ENCODE data around the gene COL9A3. TPM values are rescaled to one million over a fixed set of nuclear protein-coding genes. Genes with fewer than 3 reads are reported as not detected.

COL9A3 gene
- total and polyA plus RNA-seq, 2 of the 8 experiments (the other 6 are each of a cell fraction or from before 2014, with no cell fraction given): 21.7 to 80.1 TPM

GRCh38 chr20:62811720-62812119, 5.1 kb upstream of the COL9A3 start:
- H4K5ac ChIP-seq (ENCODE audit: insufficient read length, low read depth, low read length): no peak overlapping the region
- no peak overlapping the region for H3K4me3 ChIP-seq (ENCODE audit: extremely low read depth in 1 of 4, insufficient read depth in 2 of 4, low read depth in 3 of 4, low read length in 4 of 4)
- H3K4ac ChIP-seq (replicated peaks; ENCODE audit: insufficient read length, low read depth, low read length): no peak overlapping the region
- H3K18ac ChIP-seq (ENCODE audit: extremely low read depth, low read length): no peak overlapping the region
- no peak overlapping the region for H2BK120ac ChIP-seq (replicated peaks; ENCODE audit: low read depth, low read length)
- H2BK12ac ChIP-seq (ENCODE audit: low read depth, low read length): no peak overlapping the region
- peaks cover 0 to 20% (median 9%) of the 10 kb centered on the region in 4 experiments; a peak in 4 of 8 replicates for H3K36me3 ChIP-seq (ENCODE audit: control insufficient read depth in 2 of 4, insufficient read depth in 4 of 4, low read length in 3 of 4)
- H3K14ac ChIP-seq (ENCODE audit: insufficient read length): no peak overlapping the region
- H2AFZ ChIP-seq (ENCODE audit: low read length): no peak overlapping the region
- H4K8ac ChIP-seq (ENCODE audit: extremely low read depth, insufficient read depth, low read length): no peak overlapping the region
- H3K27me3 ChIP-seq (replicated peaks in 1 of 4; ENCODE audit: control insufficient read depth in 3 of 4, extremely low read depth in 1 of 4, insufficient read depth in 3 of 4, low read length in 3 of 4): peaks cover 0 to 4% (median 0%) of the 10 kb centered on the region in 4 experiments; a peak in 2 of 7 replicates
- H4K91ac ChIP-seq (replicated peaks; ENCODE audit: insufficient read length, low read length): no peak overlapping the region
- ChIA-PET CTCF (ENCODE audit: partially characterized antibody) (interaction anchor here (0.9 to 1.9 kb wide), 2 partner anchors 9 to 20 kb away, joined by 3 to 8 read pairs; no protein-coding TSS in a partner anchor), POLR2A (ENCODE audit: partially characterized antibody) (no interaction called here)
- no peak overlapping the region for H3K4me2 ChIP-seq (ENCODE audit: insufficient read depth in 1 of 2, low read depth in 2 of 2, low read length in 2 of 2)
- H3K23me2 ChIP-seq (ENCODE audit: low read depth, low read length): peaks cover 11% of the 10 kb centered on the region
- peaks cover 2 to 13% of the 10 kb centered on the region in 2 experiments for H4K20me1 ChIP-seq (replicated peaks in 1 of 2; ENCODE audit: control insufficient read depth in 1 of 2, insufficient read depth in 2 of 2, low read length in 2 of 2)
- H2BK15ac ChIP-seq (ENCODE audit: low read length): no peak overlapping the region
- H3K56ac ChIP-seq (replicated peaks; ENCODE audit: insufficient read length, low read depth, low read length): no peak overlapping the region
- no peak for TF ChIP-seq SAP30 (IDR thresholded peaks at IDR 0.05; ENCODE audit: insufficient read depth, insufficient replicate concordance, low read length)
- no peak for TF ChIP-seq CTCF (IDR thresholded peaks at IDR 0.05; ENCODE audit: control extremely low read depth in 1 of 3, insufficient read depth in 1 of 3, low read depth in 1 of 3, low read length in 3 of 3)
- no peak for TF ChIP-seq RXRA (IDR thresholded peaks at IDR 0.05; ENCODE audit: insufficient read depth, low read depth, low read length)
- no peak for TF ChIP-seq KDM1A (IDR thresholded peaks at IDR 0.05; ENCODE audit: borderline replicate concordance, low read length)
- TF ChIP-seq SUZ12 (IDR thresholded peaks at IDR 0.05; ENCODE audit: low read length): no peak
- TF ChIP-seq TAF1 (IDR thresholded peaks at IDR 0.05; ENCODE audit: low read depth, low read length): no peak
- no peak for TF ChIP-seq YY1 (IDR thresholded peaks at IDR 0.05; ENCODE audit: low read depth, low read length)
- TF ChIP-seq BRCA1 (IDR thresholded peaks at IDR 0.05; ENCODE audit: low read depth, low read length): no peak
- no peak for TF ChIP-seq TBP (IDR thresholded peaks at IDR 0.05; ENCODE audit: low read depth, low read length)
- no peak for TF ChIP-seq JUND (IDR thresholded peaks at IDR 0.05; ENCODE audit: low read length)
- TF ChIP-seq SIRT6 (IDR thresholded peaks at IDR 0.05; ENCODE audit: low read length): no peak
- H2BK20ac ChIP-seq (ENCODE audit: low read length): no peak overlapping the region
- no peaks in the 10 kb centered on the region for H3K79me1 ChIP-seq (ENCODE audit: low read depth, low read length)
- no peaks in the 10 kb centered on the region for H3K79me2 ChIP-seq (ENCODE audit: control insufficient read depth in 1 of 2, insufficient read depth in 2 of 2, low read length in 2 of 2)
- no peak overlapping the region for H3K27ac ChIP-seq (ENCODE audit: low read depth, low read length)
- peaks cover 0 to 13% (median 8%) of the 10 kb centered on the region in 4 experiments; a peak in 5 of 7 replicates for H3K4me1 ChIP-seq (replicated peaks in 1 of 4; ENCODE audit: control insufficient read depth in 3 of 4, insufficient read depth in 4 of 4, low read length in 3 of 4)
- 89% methylated on average over 10 of the region's 10 CpGs; no CpG with 5 or more reads in 1 of the 2 experiments for WGBS, 2 experiments (ENCODE audit: extremely low coverage in 1 of 2, insufficient coverage in 1 of 2, insufficient read length in 1 of 2, insufficient replicate concordance in 2 of 2, low coverage in 1 of 2, low lambda C conversion rate in 2 of 2, missing lambda C conversion rate in 1 of 2)
- H2AK5ac ChIP-seq (ENCODE audit: low read depth, low read length): no peak overlapping the region
- FAIRE-seq (no peak), DNase-seq (ENCODE audit: low read depth in 1 of 2, low spot score in 2 of 2) (no peak)
- H3K9ac ChIP-seq (replicated peaks in 1 of 4; ENCODE audit: extremely low read depth in 1 of 4, low read depth in 3 of 4, low read length in 3 of 4): no peak overlapping the region
- no peak overlapping the region for H2BK5ac ChIP-seq (ENCODE audit: low read depth, low read length)
- H3K23ac ChIP-seq (ENCODE audit: insufficient read length): no peak overlapping the region
- no peaks in the 10 kb centered on the region for H3K9me3 ChIP-seq (ENCODE audit: insufficient read depth in 2 of 2, low read depth in 1 of 2, low read length in 1 of 2)

All from H1 (cell line).